GOT3 (cell line): ENCODE data around the gene SPRTN.
A peak's percentile ranks its signal among the peaks of the same experiment; 100 is the strongest.
"Not testable (repeated sequence)": the region's sequence is repeated elsewhere in the genome, so short reads cannot be mapped to it uniquely, and the experiment has no call there.

ENCODE experiments used
- DNase-seq: peaks from one replicate; lab custom pipeline; 2025; ENCODE audit warnings: mixed read lengths; lab: John Stamatoyannopoulos, UW

SPRTN gene

DNA sequence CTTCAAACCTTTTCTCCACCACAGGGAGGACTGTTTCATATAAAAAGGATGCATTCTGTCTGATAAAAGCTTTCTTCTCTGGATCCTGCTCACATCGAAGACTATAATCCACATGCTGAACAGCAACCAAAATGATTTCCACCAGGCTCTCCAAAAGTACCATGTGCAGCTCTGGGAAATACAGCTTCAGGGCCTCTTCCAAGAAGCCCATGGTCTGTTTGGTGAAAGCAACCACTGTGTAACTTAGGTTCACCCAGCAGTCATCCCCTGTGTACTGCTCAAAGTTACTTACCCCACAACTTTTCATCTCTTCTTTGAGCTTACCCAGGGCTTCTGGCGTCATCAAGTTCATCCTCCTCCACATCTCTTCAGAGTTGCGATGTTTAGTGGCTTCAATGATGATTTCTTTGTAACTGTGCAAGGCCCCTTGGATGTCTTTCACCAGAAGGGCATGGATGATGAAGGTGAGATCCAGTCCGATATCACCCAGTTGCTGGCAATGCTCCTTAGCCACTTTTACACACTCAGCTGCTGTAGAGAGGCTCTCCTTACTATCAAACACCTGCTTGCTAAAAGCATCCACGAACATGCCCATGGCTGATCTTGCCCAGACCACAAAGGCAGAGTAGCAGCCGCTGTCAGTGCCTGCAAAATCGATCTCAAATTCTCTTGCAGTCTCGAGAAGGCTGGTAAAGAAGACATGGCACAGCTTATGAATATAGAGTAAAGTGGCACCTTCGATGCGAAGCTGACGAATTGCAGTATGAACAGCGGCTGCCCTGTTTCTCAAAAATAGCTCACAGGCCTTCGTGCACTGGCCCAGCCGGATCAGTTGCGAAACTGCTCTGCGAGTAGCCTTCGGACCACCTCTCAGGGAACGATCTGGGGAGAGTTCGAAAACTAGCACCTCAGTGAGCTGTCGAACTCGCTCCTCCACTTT is 2.2 kb upstream of the SPRTN start:
- no peak for DNase-seq

DNA sequence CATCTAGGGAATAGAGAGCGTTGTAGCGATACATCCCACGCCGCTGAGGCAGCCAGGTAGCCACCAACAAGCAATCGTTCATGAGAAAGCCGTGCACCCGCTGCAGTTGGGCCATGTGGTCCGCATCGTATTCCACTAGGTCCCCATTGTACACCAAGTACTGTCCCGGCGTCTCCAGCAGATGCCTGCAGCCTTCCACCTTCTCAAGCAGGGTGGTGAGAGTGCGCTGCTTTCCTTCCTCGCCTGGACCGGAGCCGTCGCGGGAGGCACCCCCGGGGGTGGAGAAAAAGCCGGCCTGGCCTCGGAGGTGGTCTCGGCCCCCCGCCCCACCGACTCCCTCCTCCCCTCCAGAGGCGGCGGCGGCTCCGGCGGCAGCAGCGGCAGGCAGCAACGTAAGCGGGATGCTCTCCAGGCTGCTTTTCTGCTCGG is 1.0 kb upstream of the SPRTN start:
- DNase-seq: no peak

DNA sequence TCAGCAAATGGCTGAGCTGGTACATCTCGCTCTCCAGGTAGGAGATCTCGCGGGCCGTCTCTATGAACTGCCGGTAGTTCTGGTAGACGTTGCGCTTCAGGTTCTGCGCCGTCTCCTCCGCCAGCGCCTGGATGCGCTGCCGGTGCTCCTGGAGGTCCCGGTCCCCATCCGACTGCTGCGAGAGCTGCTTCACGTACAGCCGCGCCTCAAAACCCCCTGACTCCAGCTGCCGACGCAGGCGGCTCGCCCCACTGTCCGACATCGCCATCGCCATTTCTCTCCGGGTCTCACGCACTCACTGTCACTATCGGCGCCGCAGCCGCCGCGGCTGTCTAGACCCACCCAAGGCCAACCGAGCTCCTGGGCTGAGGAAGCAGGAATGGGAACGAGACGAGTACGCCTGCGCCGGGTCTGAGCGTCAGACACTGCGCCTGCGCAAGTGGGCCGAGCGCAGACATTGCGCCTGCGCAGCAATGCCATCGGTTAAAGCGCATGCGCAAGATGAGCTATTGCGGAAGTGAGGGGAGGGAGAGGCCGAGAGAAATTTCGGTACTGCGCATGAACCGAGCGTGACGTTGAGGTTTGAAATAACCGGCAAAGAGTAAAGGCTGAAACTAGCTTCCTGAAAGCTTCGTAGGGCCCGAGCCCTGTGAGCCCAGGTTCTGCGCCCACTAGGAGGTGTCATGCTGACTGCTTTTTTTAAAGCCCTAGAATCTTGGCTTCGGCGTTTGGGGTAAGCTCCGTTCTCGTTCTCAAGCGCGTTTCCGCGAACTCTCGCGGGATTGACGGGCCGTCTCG is 422 bp upstream of the SPRTN start, which contains the start of gene EXOC8:
Gene EXOC8 (minus strand): TSS at position 381 of the 798 bp plus-strand sequence. CDS start 107 bp downstream, at position 274.
- DNase-seq: peak; percentile 98

DNA sequence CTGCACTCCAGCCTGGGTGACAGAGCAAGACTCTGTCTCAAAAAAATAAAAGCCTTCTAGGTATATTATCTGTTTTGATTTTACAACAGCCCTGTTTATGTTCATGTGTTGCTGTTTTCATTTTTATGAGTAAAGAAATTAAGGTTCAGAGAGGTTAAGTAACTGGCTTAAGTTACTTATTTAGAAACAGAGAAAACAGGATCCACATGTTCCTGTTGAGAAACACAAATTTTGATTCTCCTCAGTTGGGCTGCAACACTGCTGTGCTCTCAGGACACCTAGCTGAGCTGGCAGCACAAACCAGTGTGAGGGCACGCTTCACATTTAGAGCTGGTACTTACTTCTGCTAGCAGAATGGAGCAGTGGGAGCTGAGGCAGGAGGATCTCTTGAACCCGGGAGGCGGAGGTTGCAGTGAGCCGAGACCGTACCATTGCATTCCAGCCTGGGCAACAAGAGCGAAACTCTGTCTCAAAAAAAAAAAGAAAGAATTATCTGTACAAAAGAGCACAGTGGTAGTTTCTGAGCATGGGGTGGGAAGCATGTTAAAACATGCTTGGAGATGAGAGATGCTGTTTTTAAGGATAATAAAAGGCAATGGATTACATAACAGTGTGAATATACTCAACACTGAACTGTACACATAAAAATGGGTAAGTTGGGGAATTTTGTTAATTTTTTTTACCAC is 2.4 kb downstream of the SPRTN start:
- no peak for DNase-seq

DNA sequence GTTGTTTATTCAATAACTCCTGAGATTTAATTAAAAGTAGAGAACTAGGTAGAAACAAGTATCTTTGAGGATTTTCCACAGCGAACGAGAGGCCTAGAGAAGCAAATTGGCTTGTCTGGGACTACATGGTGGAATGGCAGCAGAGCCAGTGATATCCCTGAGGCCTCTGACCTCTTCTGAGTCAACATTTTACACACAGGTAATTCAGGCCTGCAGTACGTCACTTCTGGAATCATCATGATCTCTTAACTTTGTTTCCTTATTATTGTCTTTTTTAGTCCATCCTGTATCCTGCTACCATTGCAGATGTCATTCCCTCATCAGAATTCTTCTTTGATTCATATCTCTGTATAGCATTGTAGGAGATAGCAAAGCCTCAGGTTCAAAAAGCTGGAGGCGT is 9.9 kb downstream of the SPRTN start:
- no peak for DNase-seq

DNA sequence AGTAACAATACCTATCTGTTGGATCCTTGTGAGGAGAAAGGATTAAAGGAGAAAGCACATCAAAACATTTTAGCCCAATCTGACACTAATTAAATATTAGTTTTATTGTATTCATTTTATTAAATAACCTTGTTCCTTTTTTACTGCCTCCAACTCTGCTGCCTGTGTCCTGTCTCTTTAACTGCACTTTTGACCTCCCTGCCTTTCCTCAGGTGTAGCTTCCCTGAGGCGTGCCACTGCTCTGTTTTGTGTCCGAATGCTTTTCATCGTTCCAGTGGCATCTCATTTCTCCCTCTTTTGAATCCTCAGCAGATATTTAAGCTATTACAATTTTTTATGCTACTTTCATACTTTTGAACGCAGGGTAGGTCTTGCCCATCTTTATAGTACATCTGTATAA is 10.3 kb downstream of the SPRTN start:
- DNase-seq: no peak

DNA sequence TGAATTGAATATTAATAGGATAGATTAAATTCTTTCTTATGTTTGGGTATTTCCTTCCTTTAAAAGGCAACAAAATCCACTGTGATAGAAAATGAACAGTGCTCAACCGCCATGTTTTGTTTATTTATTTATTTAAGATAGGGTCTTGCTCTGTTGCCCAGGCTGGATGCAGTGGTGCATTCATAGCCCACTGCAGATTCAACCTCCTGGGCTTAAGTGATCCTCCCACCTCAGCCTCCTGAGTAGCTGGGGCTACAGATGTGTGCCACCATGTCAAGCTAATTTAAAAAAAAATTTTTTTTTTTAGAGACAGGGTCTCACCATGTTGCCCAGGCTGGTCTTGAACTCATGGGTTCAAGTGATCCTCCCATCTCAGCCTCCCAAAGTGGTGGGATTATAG is 10.8 kb downstream of the SPRTN start:
- not testable (repeated sequence) for DNase-seq

DNA sequence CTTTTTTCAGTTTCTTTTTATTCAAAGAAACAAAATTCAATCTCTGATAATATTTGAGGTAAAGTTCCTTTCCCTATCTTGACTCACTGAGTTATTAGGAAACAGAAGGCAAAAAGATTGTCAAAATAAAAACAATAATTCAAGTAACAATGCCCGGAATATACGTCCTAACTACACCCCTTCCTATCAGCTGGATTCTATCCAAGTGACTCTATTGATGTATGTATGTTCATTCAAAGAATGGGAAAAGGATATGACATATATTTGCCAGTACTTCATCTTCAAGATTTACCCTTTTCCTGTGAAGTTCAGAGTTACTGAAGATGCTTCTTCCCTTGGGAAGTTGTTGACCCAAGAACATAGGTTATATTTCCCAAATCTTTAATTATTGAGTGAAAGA is 13.7 kb downstream of the SPRTN start:
- no peak for DNase-seq

DNA sequence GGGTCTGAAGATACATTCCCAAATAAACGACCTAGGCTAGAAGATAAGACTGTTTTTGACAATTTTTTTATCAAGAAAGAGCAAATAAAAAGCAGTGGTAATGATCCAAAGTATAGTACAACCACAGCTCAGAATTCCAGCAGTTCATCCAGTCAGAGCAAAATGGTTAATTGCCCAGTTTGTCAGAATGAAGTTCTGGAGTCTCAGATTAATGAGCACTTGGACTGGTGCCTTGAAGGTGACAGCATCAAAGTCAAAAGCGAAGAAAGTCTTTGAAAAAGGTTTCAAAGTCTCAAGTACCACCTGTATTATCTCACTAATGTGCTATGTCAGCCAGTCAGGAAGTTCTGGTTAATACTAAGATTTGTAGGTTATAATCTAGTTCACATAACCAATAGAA is 15.0 kb downstream of the SPRTN start:
- DNase-seq: no peak

DNA sequence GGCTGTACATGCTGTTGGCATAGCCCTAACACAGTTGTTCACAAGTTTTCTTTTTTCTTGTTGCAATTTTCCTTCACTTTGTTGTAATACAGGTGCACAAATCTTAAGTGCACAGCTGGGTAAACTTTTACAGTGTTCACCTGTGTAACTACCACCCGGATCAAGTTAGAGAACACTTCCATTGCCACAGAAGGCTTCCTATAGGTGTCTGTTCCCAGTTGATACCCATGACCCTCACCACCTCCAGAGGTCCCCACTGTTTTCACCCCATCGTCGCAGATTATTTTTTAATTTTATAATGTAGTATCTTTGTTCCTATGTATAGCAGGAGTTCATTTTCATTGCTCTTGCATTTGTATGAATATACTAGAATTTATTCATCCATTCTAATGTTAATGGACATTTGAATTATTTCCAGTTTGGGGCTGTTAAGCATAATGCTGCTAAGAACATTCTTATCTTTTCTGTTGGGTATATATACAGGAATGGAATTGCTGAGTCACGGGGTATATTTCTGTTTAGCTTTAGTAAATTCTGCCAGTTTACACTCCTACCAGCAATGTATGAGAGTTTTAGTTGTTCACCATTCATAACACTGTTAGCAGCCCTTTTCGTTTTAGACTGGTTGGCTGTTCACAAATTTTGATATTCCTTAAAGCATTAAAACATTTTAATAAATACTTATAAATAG is 16.4 kb downstream of the SPRTN start:
- no peak for DNase-seq

DNA sequence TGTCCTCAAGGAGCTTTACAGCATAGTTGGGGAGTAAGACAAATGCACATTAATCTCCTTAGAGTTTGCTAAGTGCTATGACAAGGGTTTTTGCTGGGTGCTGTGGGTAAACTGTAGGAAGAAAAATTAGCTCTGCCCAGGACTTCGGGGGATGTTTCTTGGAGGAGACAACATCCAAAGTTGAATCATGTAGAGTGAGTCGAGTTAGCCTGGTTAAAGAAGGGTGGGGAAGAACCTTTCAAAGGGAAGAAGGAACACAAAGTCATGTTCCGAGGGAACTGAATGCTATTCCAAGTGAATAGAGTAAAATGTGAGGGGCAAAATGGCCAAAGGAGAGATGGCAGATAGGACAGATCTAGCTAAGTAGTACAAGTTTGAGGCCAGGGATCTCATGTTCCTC is 17.1 kb downstream of the SPRTN start:
- DNase-seq: no peak

DNA sequence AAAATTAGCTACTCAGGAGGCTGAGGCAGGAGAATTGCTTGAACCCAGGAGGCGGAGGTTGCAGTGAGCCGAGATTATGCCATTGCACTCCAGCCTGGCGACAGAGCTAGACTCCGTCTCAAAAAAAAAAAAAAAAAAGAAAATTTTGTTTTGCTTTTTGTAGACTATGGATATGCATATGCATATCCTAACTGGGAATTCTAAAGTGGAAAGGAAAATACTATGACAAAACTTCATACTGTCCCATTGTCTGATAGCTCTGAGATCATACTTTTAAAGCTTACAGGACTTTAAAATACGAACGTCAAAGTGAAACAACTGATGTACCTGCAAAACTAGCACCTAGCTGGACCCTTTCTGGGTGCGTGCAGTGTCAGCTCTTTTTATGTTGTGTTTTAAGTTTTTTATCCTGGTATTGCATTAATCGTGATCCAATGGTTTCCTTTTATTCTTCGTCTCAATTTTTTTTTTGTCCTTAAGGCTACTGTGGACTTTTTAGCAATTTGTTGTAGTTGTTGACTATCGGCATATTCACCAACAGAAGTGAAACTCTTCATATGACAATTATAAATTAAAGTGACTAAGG is 19.2 kb downstream of the SPRTN start:
- no peak for DNase-seq

DNA sequence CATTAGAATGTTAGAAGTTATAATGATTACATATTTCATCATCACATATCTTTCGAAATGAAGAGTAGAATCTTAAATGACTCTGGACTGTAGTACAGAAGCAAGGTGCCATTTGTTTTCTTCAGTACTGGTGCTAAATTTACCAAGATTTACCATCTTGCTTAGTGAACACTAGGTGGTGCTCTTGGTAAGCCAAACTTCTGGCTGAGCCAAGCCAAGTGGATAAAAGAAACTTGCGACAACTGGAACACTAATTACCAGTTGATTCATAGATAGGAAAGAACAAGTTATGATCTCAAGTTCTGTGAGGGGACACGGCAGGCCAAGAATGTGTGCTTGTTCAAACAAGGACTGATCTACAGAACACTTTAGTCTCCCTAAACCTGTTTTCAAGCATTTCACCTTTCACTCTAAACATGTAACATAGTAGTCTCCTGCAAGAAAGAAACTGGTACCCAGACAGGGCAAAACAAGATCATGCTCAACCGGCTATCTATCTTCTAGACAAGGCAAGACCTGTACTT is 19.8 kb downstream of the SPRTN start:
- no peak for DNase-seq

DNA sequence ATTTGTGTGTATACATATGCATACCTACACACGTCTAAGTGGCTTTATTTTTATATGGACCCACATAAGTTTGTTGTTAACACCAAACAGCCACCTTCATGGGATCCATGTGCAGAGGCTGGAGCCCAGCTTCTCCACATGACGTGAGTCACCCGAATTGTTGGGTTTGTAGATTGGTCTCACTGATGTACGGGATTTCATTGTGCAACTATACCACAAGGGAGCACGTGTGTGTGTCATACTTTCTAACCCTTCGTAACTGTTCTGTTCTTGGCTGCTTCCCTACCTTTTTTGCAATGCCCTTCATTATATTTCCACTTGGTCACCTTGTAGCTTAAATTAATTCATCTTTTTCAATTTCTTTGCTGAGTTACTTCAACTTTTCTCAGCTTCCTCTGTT is 21.0 kb downstream of the SPRTN start:
- no peak for DNase-seq

DNA sequence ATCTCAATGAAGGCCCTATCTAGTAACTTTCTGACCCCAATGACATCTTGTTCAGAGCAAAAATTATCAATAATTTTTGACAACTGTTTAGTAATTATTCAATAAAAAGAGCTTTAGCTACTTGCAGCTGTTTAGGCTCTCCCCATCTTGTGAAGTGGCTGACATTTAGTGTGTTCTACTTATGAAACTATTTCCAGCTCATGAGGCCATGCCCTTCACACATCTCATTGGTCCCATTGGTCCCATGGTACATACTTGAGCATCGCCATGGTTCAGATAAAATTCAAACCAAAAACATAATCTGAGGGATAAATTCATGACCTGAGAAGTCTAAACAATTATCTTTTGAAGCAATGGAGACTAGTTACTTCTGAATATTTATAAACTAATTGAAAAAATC is 24.2 kb downstream of the SPRTN start:
- no peak for DNase-seq

DNA sequence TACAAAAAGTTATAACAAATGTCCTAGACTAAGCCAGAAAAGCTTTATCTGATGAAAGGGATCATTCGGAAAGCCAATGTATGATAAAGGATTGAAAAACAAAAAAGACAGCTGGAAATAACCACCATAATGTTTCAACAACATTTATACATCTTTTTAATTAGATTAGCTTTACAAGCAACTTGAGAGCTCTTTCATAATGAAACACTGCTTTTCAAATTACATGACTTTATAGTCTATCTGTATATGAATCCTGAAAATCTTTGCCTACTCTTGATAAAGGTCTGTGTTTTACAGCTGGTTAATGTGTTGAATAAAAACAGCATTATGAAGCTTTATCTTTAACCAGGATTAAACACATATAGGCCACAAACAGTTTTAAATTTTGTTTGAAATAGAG is 25.5 kb downstream of the SPRTN start:
- no peak for DNase-seq

DNA sequence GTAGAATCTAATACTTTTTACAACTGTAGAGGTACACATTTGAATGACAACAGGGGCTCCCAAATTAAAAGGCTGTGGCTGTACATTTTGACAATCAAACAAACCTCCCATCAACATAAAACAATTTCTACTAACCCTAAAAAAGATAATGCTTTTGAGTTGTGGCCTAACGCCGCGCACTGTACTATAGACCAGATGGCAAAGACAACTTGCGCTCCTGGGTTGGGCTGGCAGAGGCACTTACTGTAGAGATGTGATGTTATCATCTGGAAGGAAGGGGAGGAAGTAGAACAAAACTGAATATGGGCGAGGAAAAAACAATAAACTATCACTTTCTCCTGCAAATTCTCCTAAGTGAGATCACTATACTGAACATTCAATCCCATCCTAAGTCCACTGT is 26.1 kb downstream of the SPRTN start:
- no peak for DNase-seq

DNA sequence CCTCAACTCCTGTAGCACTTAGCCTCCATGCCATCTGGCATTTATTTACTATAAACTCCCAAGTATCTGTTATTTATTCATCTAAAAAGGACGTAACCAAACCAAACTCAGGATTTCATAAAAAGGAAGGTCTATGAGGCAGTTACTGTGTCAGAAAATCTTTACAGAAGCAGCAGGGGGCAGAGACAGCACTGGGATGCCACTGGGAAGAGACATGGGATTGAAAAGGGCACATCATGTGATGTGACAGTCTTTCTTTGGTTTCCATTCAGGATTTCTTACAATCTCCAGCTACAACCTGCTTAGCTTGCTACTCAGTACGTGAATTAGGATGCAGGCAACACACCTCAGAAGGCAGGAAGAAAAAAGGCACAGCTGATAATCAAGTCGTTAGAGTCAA is 31.2 kb downstream of the SPRTN start:
- DNase-seq: no peak

DNA sequence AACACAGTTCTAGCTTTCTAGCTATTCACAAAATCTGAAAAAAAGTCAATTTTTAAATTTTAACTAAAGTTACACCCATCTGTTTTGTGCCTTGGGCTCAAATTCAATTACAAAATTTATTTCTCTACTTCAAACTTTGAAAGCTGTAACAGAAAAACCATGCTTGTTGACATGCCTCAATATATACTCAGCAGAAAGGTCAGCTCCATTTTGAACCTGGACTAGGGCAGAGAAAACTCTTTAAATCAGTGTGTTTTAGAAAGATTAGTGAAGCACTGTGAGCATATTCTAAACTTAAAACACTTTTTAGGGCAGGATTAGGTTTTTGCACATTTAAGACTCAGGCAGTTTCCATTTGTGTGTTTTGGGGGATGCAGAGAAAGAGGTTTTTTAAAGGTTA is 34.4 kb downstream of the SPRTN start:
- no peak for DNase-seq

DNA sequence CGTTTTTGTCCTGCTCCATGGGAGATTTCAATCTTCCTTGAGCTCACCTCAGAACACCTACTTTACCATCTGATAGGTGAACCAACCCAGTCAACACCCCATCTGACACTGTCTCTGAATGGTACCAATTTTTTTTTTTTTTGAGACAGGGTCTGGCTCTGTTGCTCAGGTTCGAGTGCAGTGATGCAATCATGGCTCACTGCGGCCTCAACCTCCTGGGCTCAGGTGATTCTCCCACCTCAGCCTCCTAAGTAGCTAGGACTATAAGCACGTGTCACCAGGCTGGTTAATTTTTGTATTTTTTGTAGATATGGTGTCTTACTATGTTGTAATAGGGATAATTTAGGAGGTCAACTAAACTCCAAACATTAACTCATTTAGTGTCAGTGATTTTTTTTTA is 36.3 kb downstream of the SPRTN start:
- DNase-seq: no peak

DNA sequence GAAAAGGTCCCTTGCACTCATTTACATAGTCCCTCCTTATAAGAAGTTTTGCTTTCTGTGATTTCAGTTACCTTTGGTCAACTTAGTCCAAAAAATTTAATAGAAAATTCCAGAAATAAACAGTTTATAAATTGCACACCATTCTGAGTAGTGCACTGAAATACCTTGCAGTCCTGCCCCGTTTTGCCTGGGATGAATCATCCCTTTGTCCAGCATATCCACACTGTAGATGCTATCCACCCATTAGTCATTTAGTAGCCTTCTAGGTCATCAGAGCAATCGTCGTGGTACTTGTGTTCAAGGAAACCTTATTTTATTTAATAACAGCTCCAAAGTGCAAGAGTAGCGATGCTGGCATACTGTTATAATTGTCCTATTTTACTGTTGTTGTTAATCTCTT is 38.0 kb downstream of the SPRTN start:
- DNase-seq: no peak
